Epithelial cell of alveolus of lung (primary cell): Measurements from ENCODE around the gene NUDT13. TPM values are rescaled to one million over a fixed set of nuclear protein-coding genes. Genes with fewer than 3 reads are reported as not detected.

Experiments used
- total RNA-seq: library from RNA; depleted of rRNA; stranded (reverse); fragments of >200 nt; gene quantifications from 2 replicates; pipeline ENCODE4 v1.2.1, GENCODE V29; 2015

NUDT13 gene
- total RNA-seq: 1.1 and 1.4 TPM in 2 replicates

GRCh38 chr10:73110345-73110849 is at the start of gene NUDT13:
TSS of gene NUDT13 (plus strand) at chr10:73110455. CDS start at chr10:73114366, 3,911 bp downstream.

GRCh38 chr10:73096449-73097304 is 13.6 kb upstream of the NUDT13 start, which contains the start of gene P4HA1:
TSS of gene P4HA1 (minus strand) at chr10:73096866. CDS start at chr10:73074883, 21,983 bp downstream.

GRCh38 chr10:73167783-73168464 is 57.7 kb downstream of the NUDT13 start, which contains the start of the genes ECD and FAM149B1:
TSS of gene ECD (minus strand) at chr10:73168008. CDS start at chr10:73163937, 4,071 bp downstream.
TSS of gene FAM149B1 (plus strand) at chr10:73168119. CDS start at chr10:73168340, 221 bp downstream.

Other genes starting within 250 kb of the NUDT13 start
- gene OIT3, start 216.7 kb upstream of the NUDT13 start, total RNA-seq: not detected in 2 replicates
- not detected in 2 replicates for gene PLA2G12B, start 155.6 kb upstream of the NUDT13 start, total RNA-seq
- 175 and 189 TPM in 2 replicates for gene P4HA1, start 13.6 kb upstream of the NUDT13 start, total RNA-seq
- 22.3 and 28.8 TPM in 2 replicates for gene ECD, start 57.6 kb downstream of the NUDT13 start, total RNA-seq
- 6.9 and 9.6 TPM in 2 replicates for gene FAM149B1, start 57.7 kb downstream of the NUDT13 start, total RNA-seq
- gene DNAJC9, start 136.8 kb downstream of the NUDT13 start, total RNA-seq: 11.3 and 30.8 TPM in 2 replicates
- gene MRPS16, start 142.2 kb downstream of the NUDT13 start, total RNA-seq: 46.5 and 60.0 TPM in 2 replicates
- gene CFAP70, start 248.4 kb downstream of the NUDT13 start, total RNA-seq: 0.13 and 0.64 TPM in 2 replicates